GM12878 (cell line): Measurements from ENCODE around the gene ITGAL. TPM values are rescaled to one million over a fixed set of nuclear protein-coding genes. Genes with fewer than 3 reads are reported as not detected.
A peak's percentile ranks its signal among the peaks of the same experiment; 100 is the strongest.

Experiments used
- ATAC-seq: fragments of 200-7000 bp; cut with Tn5 transposase; 3 replicates; pipeline ENCODE4 v1.9.1; 2020; ENCODE audit warnings: mild to moderate bottlenecking, moderate library complexity
- BruUV-seq: library from RNA; stranded (reverse); fragments of 400-500 nt; replicated peaks from 2 replicates; lab custom pipeline; 2021; lab: Mats Ljungman, UMichigan
- CTCF ChIA-PET: fragments of 300-600 bp; sonication (Branson Sonifier 250); formaldehyde crosslinking; extraction: SDS; loops from one replicate; lab custom pipeline; 2021; ENCODE audit warnings: inconsistent platforms; lab: Yijun Ruan, JAX
- POLR2A ChIA-PET: fragments of 350-600 bp; formaldehyde crosslinking; extraction: SDS; loops from one replicate; lab custom pipeline; 2021; ENCODE audit warnings: inconsistent platforms; lab: Charles Lee
- RAD21 ChIA-PET: fragments of 300-600 bp; sonication (Branson Sonifier 250); formaldehyde crosslinking; loops from one replicate; lab custom pipeline; 2023; ENCODE audit warnings: antibody characterized with exemption; ENCODE audit not compliant: unreplicated experiment; lab: Charles Lee
- SMC1A ChIA-PET: fragments of 300-600 bp; sonication (Branson Sonifier 250); formaldehyde crosslinking; loops from one replicate; lab custom pipeline; 2023; ENCODE audit not compliant: unreplicated experiment, uncharacterized antibody; lab: Charles Lee
- DNase-seq: peaks from one replicate; pipeline ENCODE4 v3.0.0-alpha.2; 2011; ENCODE audit warnings: low read depth, low spot score
- FAIRE-seq: peaks from 3 replicates; lab custom pipeline; 2011; peaks lifted over from hg19 to GRCh38; lab: Jason Lieb, UNC
- H2AFZ ChIP-seq: 2 replicates; pipeline ENCODE4 v1.6.0; 2011; ENCODE audit warnings: low read depth, low read length, control low read depth; ENCODE audit not compliant: control insufficient read depth
- H3K27ac ChIP-seq: 2 replicates; pipeline ENCODE4 v1.5.1; 2011; ENCODE audit warnings: control low read depth; ENCODE audit not compliant: control insufficient read depth, insufficient read depth
- H3K27me3 ChIP-seq, 2 experiments: replicated peaks in 1 of 2; 2 replicates each; pipeline versions ENCODE4 v1.6.0 to v1.6.1; 2011; ENCODE audit warnings: low read length in 1 of 2; ENCODE audit not compliant: control insufficient read depth in 2 of 2, insufficient read depth in 2 of 2
- H3K36me3 ChIP-seq, 2 experiments: 2 replicates each; pipeline ENCODE4 v1.5.1; 2011; ENCODE audit warnings: low read length in 1 of 2; ENCODE audit not compliant: control insufficient read depth in 2 of 2, insufficient read depth in 2 of 2
- H3K4me1 ChIP-seq: 2 replicates; pipeline ENCODE4 v1.6.1; 2011; ENCODE audit warnings: mild to moderate bottlenecking, low read length, moderate library complexity, mixed read lengths; ENCODE audit not compliant: control insufficient read depth, insufficient read depth
- H3K4me2 ChIP-seq: 2 replicates; pipeline ENCODE4 v1.6.0; 2011; ENCODE audit warnings: control low read depth; ENCODE audit not compliant: control insufficient read depth, insufficient read depth
- H3K4me3 ChIP-seq: fragments of 200-600 bp; sonication (generic); 2 replicates; pipeline ENCODE4 v1.5.1; 2016
- H3K79me2 ChIP-seq: 2 replicates; pipeline ENCODE4 v1.6.0; 2011; ENCODE audit warnings: low read length; ENCODE audit not compliant: control insufficient read depth, insufficient read depth
- H3K9ac ChIP-seq: 2 replicates; pipeline ENCODE4 v1.8.0; 2011; ENCODE audit warnings: low read length, control low read depth, mixed read lengths; ENCODE audit not compliant: control insufficient read depth, insufficient read depth
- H3K9me3 ChIP-seq: replicated peaks from 3 replicates; pipeline ENCODE4 v1.5.1; 2011; ENCODE audit warnings: mild to moderate bottlenecking, low read length; ENCODE audit not compliant: control insufficient read depth, insufficient read depth
- H4K20me1 ChIP-seq: 2 replicates; pipeline ENCODE4 v1.6.0; 2011; ENCODE audit not compliant: control insufficient read depth, insufficient read depth
- CBX5 ChIP-seq: sonication (generic); IDR thresholded peaks from 2 replicates; pipeline ENCODE4 v1.6.1; 2016; ENCODE audit warnings: low read depth, moderate library complexity, mild to moderate bottlenecking, inconsistent platforms
- E4F1 ChIP-seq: fragments of 450-650 bp; IDR thresholded peaks from 2 replicates; pipeline ENCODE4 v1.6.1; 2018; ENCODE audit warnings: borderline replicate concordance, mild to moderate bottlenecking; ENCODE audit not compliant: partially characterized antibody
- EGR1 ChIP-seq, 2 experiments: IDR thresholded peaks; 1 replicate in 1 of 2; 2 replicates in 1 of 2; pipeline ENCODE4 v1.6.1; 2011 to 2012; ENCODE audit warnings: low read depth in 2 of 2, low read length in 2 of 2, borderline replicate concordance in 1 of 2, mild to moderate bottlenecking in 1 of 2, moderate library complexity in 1 of 2
- FOXM1 ChIP-seq: IDR thresholded peaks from 2 replicates; pipeline ENCODE4 v1.6.1; 2012; ENCODE audit warnings: low read depth, mild to moderate bottlenecking, inconsistent platforms, low read length, moderate library complexity
- IKZF2 ChIP-seq, 2 experiments: fragments of 450-650 bp; IDR thresholded peaks; 2 replicates each; pipeline ENCODE4 v1.6.1; 2017; ENCODE audit warnings: mild to moderate bottlenecking in 2 of 2, moderate library complexity in 2 of 2
- MEF2B ChIP-seq: fragments of 450-650 bp; IDR thresholded peaks from 2 replicates; pipeline ENCODE4 v1.6.1; 2018; ENCODE audit warnings: mild to moderate bottlenecking, moderate library complexity; ENCODE audit not compliant: partially characterized antibody, poor library complexity, severe bottlenecking
- PML ChIP-seq: IDR thresholded peaks from 2 replicates; pipeline ENCODE4 v1.6.1; 2012; ENCODE audit warnings: low read length, inconsistent platforms
- SKIL ChIP-seq: fragments of 450-650 bp; IDR thresholded peaks from 2 replicates; pipeline ENCODE4 v1.6.1; 2017; ENCODE audit warnings: mild to moderate bottlenecking, low read depth, inconsistent platforms; ENCODE audit not compliant: poor library complexity, severe bottlenecking
- ZBED1 ChIP-seq: IDR thresholded peaks from 2 replicates; pipeline ENCODE4 v1.6.1; 2016; ENCODE audit warnings: borderline replicate concordance
- ZBTB11 ChIP-seq: fragments of 450-650 bp; formaldehyde crosslinking; IDR thresholded peaks from 2 replicates; pipeline ENCODE4 v1.5.0; 2022; ENCODE audit warnings: mild to moderate bottlenecking, missing genetic modification characterization
- ZNF274 ChIP-seq: IDR thresholded peaks from one replicate; pipeline ENCODE4 v1.8.0; 2011; ENCODE audit not compliant: insufficient read length, insufficient read depth
- ZNF384 ChIP-seq: IDR thresholded peaks from 2 replicates; pipeline ENCODE4 v1.6.1; 2012; ENCODE audit warnings: low read depth, mild to moderate bottlenecking, low read length, improper control_type of control experiment, borderline replicate concordance
- WGBS: methylation state at CpG from one replicate; pipeline ENCODE4 v1.1.6; 2016; ENCODE audit warnings: low lambda C conversion rate; ENCODE audit not compliant: insufficient replicate concordance, insufficient coverage; ENCODE audit errors: missing lambda C conversion rate; 5-methylcytosine and 5-hydroxymethylcytosine counted together
- in situ Hi-C: fragments of 300-500 bp; cut with MboI; formaldehyde crosslinking; loops from 9 replicates; pipeline ENCODE4 v1.14.3; 2018; ENCODE audit warnings: mixed read lengths
- intact Hi-C: fragments of 100-400 bp; cut with micrococcal nuclease; formaldehyde crosslinking; loops from one replicate; pipeline ENCODE4 v1.14.2; 2022; ENCODE audit not compliant: unreplicated experiment
- polyA plus RNA-seq, 11 experiments: library from polyadenylated mRNA; depleted of rRNA in 4 of 11; unstranded in 6 of 11; stranded (reverse) in 5 of 11; fragments of >200 nt; fragmentation: Nextera tagmentation in 4 of 11; fragmentation: Illumina TruSeq in 1 of 11; extraction: Ambion mirVana in 4 of 11; extraction: Trizol in 1 of 11; gene quantifications; 1 replicate in 1 of 11; 2 replicates in 10 of 11; pipeline versions ENCODE4 v1.2.1 to v1.2.3, GENCODE V29; 2011 to 2016; ENCODE audit warnings: inconsistent platforms in 2 of 11, missing spikeins in 2 of 11, low read depth in 1 of 11
- total RNA-seq, 4 experiments: library from RNA; depleted of rRNA in 3 of 4; stranded (reverse); fragments of >200 nt in 3 of 4; fragmentation: Illumina TruSeq in 1 of 4; extraction: Trizol in 1 of 4; gene quantifications; 2 replicates each; pipeline versions ENCODE4 v1.2.1 to v1.2.3, GENCODE V29; 2013 to 2021

ITGAL gene
- total and polyA plus RNA-seq, 10 of the 15 experiments (the other 5 are each of a cell fraction or from before 2014, with no cell fraction given), result 10.7 to 170 (median 96.9) TPM

GRCh38 chr16:30527635-30528178, 55.2 kb downstream of the ITGAL start:
- WGBS, result 0% methylated on average over 14 of the region's 14 CpGs
- peak overlapping the region; percentile 98 for H3K4me2 ChIP-seq
- peaks cover 15% of the 10 kb centered on the region for H3K4me1 ChIP-seq
- peak; percentile 33 for DNase-seq
- in situ Hi-C loops, result no loop called here
- ChIA-PET POLR2A (interaction anchor here (0.6 to 5.6 kb wide), 13 partner anchors 8 to 201 kb away, joined by 3 to 36 read pairs (median 5); partner anchors contain the start of genes DCTPP1 and ZNF688), CTCF (interaction anchor here (0.7 to 2.6 kb wide), 10 partner anchors 8 to 166 kb away, joined by 3 to 24 read pairs (median 4); partner anchors contain the start of genes DCTPP1 and ZNF764), RAD21 (interaction anchor here (0.7 to 1.6 kb wide), 14 partner anchors 8 to 108 kb away, joined by 3 to 17 read pairs (median 4); partner anchors contain the start of genes DCTPP1, SEPHS2 and ZNF764), SMC1A (interaction anchor here (0.8 to 2.0 kb wide), 6 partner anchors 30 to 97 kb away, joined by 3 to 10 read pairs (median 5); partner anchors contain the start of genes DCTPP1 and ITGAL)
- no peaks in the 10 kb centered on the region for H4K20me1 ChIP-seq
- peaks cover 2 to 3% of the 10 kb centered on the region in 2 experiments; a peak in 1 of 4 replicates for H3K36me3 ChIP-seq
- H3K9me3 ChIP-seq, result no peaks in the 10 kb centered on the region
- peak; percentile 50 for ATAC-seq
- no peak for FAIRE-seq
- H3K79me2 ChIP-seq, result no peaks in the 10 kb centered on the region
- no peaks in the 10 kb centered on the region for H3K27me3 ChIP-seq
- intact Hi-C loops, result loop anchor here (1.0 to 2.0 kb wide), 2 partner anchors 55 to 97 kb away; partner anchors contain the start of genes DCTPP1 and ITGAL
- peak overlapping the region; percentile 89 for H2AFZ ChIP-seq
- BruUV-seq, result TSS peak; percentile 63
- peak overlapping the region; percentile 93 for H3K27ac ChIP-seq
- H3K4me3 ChIP-seq, result peak overlapping the region; percentile 43; the same call in 1 of the 2 replicates
- H3K9ac ChIP-seq, result peak overlapping the region; percentile 73
- TF ChIP-seq ZBTB11, result no peak
- TF ChIP-seq ZBED1, result 0 out of 2 replicates have a peak, but pooled peaks have one; percentile 35
- no peak for TF ChIP-seq ZNF274
- no peak for TF ChIP-seq FOXM1
- TF ChIP-seq PML, result no peak
- no peak for TF ChIP-seq CBX5
- TF ChIP-seq E4F1, result no peak
- TF ChIP-seq MEF2B, result no peak
- peak in 1 of 2 experiments; percentile 35; a peak in 1 of 4 replicates for TF ChIP-seq IKZF2 (IDR thresholded peaks at IDR 0.05)
- TF ChIP-seq EGR1 (IDR thresholded peaks at IDR 0.05; ENCODE audit: borderline replicate concordance in 1 of 2, low read depth in 2 of 2, low read length in 2 of 2), result no peak
- peak; percentile 58 for TF ChIP-seq ZNF384
- no peak for TF ChIP-seq SKIL
